Right lobe of liver (tissue), 6 donors: ENCODE data around the gene TPSAB1. TPM values are rescaled to one million over a fixed set of nuclear protein-coding genes. Genes with fewer than 3 reads are reported as not detected.

Experiments
- ATAC-seq, 4 donors: fragments of 200-7000 bp; cut with Tn5 transposase; one replicate each; pipeline ENCODE4 v1.9.1; 2020; ENCODE audit warnings: mild to moderate bottlenecking in 4 of 4, moderate library complexity in 4 of 4
- DNase-seq, 3 donors: peaks; one replicate each; pipeline ENCODE4 v3.0.0-alpha.2; 2020
- H3K27ac ChIP-seq, 3 donors: fragments of 200-600 bp; one replicate each; pipeline ENCODE4 v1.8.0; 2022
- H3K27me3 ChIP-seq, 2 donors: fragments of 200-600 bp; one replicate each; pipeline ENCODE4 v1.8.0; 2022
- H3K36me3 ChIP-seq, 4 donors: fragments of 200-600 bp; sonication (generic) in 1 of 4; one replicate each; pipeline versions ENCODE4 v1.5.1 to v1.8.0; 2017 to 2022; ENCODE audit warnings: control low read depth in 1 of 4
- H3K4me1 ChIP-seq, 4 donors: fragments of 200-600 bp; sonication (generic) in 1 of 4; one replicate each; pipeline versions ENCODE4 v1.5.1 to v1.8.0; 2017 to 2022; ENCODE audit warnings: control low read depth in 1 of 4
- H3K4me3 ChIP-seq, 3 donors: fragments of 200-600 bp; one replicate each; pipeline ENCODE4 v1.8.0; 2022
- H3K9me3 ChIP-seq, 4 donors: fragments of 200-600 bp; sonication (generic) in 1 of 4; one replicate each; pipeline versions ENCODE4 v1.5.1 to v1.8.0; 2017 to 2022; ENCODE audit warnings: control low read depth in 1 of 4
- POLR2A ChIP-seq: fragments of 450-650 bp; IDR thresholded peaks from one replicate; pipeline ENCODE4 v1.6.1; 2017; ENCODE audit warnings: antibody characterized with exemption, mild to moderate bottlenecking
- WGBS: methylation state at CpG from one replicate; pipeline ENCODE4 v1.1.6; 2018; ENCODE audit warnings: low coverage, low lambda C conversion rate; ENCODE audit not compliant: insufficient coverage; ENCODE audit errors: missing lambda C conversion rate; 5-methylcytosine and 5-hydroxymethylcytosine counted together
- intact Hi-C, 2 donors: fragments of 100-400 bp; cut with DNase I; formaldehyde crosslinking; loops; one replicate each; pipeline versions ENCODE4 v1.11.2 to v1.14.1; 2022
- total RNA-seq, 6 experiments: library from RNA; depleted of rRNA in 2 of 6; stranded (reverse); fragments of >200 nt in 2 of 6; fragmentation: NEBNext Ultra II Directional in 3 of 6; extraction: Animal tissue kit (Norgen Biotek cat#: 25700) in 3 of 6; gene quantifications; one replicate each; pipeline versions ENCODE4 v1.1.0 to v1.2.4, GENCODE V29; 2016 to 2023
- TF ChIP-seq, protein P1 (sequence below), 4 donors: fragments of 200-600 bp in 3 of 4; fragments of 450-650 bp in 1 of 4; IDR thresholded peaks; one replicate each; pipeline versions ENCODE4 v1.5.1 to v1.8.0; 2016 to 2022; ENCODE audit warnings: antibody characterized with exemption in 4 of 4, mild to moderate bottlenecking in 2 of 4
- donor health status: DM: no; HTN: yes; CAD: no.
- donor health status: DM: no; HTN: no; CAD: no.
- donor health status: DM: no; HTN: no; CAD: no.
- donor health status: DM: no; HTN: yes; CAD: no.
- donor health status: DM: no; HTN: yes; CAD: no.

Gene TPSAB1
- total RNA-seq, 6 experiments from 2014 or later = 0.39 to 1.1 (median 0.81) TPM; not detected in 1

GRCh38 chr16:1209081-1209480, 31.4 kb upstream of the TPSAB1 start:
- no peaks in the 10 kb centered on the region for H3K9me3 ChIP-seq
- intact Hi-C loops = no loop called here
- 91% methylated on average over 7 of the region's 43 CpGs for WGBS
- H3K36me3 ChIP-seq = peaks cover 0 to 14% (median 0%) of the 10 kb centered on the region in 4 donors
- no peak overlapping the region for H3K4me3 ChIP-seq
- ATAC-seq (no peak), DNase-seq (no peak)
- H3K4me1 ChIP-seq = no peaks in the 10 kb centered on the region
- no peaks in the 10 kb centered on the region for H3K27me3 ChIP-seq
- TF ChIP-seq, protein P1, sequence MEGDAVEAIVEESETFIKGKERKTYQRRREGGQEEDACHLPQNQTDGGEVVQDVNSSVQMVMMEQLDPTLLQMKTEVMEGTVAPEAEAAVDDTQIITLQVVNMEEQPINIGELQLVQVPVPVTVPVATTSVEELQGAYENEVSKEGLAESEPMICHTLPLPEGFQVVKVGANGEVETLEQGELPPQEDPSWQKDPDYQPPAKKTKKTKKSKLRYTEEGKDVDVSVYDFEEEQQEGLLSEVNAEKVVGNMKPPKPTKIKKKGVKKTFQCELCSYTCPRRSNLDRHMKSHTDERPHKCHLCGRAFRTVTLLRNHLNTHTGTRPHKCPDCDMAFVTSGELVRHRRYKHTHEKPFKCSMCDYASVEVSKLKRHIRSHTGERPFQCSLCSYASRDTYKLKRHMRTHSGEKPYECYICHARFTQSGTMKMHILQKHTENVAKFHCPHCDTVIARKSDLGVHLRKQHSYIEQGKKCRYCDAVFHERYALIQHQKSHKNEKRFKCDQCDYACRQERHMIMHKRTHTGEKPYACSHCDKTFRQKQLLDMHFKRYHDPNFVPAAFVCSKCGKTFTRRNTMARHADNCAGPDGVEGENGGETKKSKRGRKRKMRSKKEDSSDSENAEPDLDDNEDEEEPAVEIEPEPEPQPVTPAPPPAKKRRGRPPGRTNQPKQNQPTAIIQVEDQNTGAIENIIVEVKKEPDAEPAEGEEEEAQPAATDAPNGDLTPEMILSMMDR (IDR thresholded peaks at IDR 0.05) = no peak
- no peak for TF ChIP-seq POLR2A
- H3K27ac ChIP-seq = no peak overlapping the region

DNA sequence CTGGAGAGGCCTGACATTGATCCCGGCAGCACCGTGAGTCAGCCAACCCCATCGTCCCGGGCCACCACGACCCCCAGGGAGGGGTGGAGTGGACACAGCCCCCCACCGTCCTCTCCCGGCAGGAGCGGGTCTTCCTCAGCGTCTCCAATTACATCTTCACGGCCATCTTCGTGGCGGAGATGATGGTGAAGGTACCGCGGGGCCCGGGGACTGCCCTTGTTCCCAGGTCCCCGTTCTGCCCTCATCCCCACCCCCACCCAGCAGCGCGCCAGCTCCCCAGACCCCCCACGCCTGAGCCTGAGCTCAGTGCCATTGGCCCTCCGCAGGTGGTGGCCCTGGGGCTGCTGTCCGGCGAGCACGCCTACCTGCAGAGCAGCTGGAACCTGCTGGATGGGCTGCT, 30.0 kb upstream of the TPSAB1 start:
- no peak for DNase-seq
- H3K4me1 ChIP-seq = no peaks in the 10 kb centered on the region
- intact Hi-C loops = no loop called here
- H3K27ac ChIP-seq = no peak overlapping the region
- ATAC-seq = no peak
- no peaks in the 10 kb centered on the region for H3K27me3 ChIP-seq
- TF ChIP-seq, protein P1 (IDR thresholded peaks at IDR 0.05) = no peak
- TF ChIP-seq POLR2A = no peak
- H3K4me3 ChIP-seq = no peak overlapping the region
- H3K9me3 ChIP-seq = no peaks in the 10 kb centered on the region
- 92% methylated on average over 10 of the region's 23 CpGs for WGBS
- H3K36me3 ChIP-seq = peaks cover 0 to 10% (median 0%) of the 10 kb centered on the region in 4 donors

DNA sequence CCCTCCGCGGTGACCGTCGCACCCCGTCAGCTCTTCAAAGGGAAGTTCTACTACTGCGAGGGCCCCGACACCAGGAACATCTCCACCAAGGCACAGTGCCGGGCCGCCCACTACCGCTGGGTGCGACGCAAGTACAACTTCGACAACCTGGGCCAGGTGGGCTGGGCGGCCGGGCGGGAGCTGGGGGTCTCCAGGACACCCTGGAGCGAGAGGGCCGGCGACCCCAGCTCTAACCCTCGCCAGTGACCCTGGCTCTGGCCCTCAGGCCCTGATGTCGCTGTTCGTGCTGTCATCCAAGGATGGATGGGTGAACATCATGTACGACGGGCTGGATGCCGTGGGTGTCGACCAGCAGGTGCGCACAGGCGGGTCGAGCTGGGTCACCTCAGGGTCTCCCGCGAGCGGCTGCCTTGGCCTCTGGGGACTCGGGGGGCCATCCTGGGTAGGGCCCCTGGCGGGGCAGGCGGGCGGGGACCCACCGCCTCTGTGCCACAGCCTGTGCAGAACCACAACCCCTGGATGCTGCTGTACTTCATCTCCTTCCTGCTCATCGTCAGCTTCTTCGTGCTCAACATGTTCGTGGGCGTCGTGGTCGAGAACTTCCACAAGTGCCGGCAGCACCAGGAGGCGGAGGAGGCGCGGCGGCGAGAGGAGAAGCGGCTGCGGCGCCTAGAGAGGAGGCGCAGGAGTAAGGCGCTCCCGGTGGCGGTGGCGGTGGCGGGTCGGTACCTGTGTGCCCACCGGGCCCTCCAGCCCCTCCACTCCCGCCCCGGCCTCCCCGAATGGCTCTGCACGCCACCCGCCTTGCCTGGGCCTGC, 28.8 kb upstream of the TPSAB1 start:
- no CpG with 5 or more reads among the region's 65 CpGs for WGBS
- peaks cover 0 to 10% (median 0%) of the 10 kb centered on the region in 4 donors for H3K36me3 ChIP-seq
- intact Hi-C loops = no loop called here

GRCh38 chr16:1212616-1213194, 27.8 kb upstream of the TPSAB1 start:
- Histone ChIP-seq H3K27ac (no peak overlapping the region), H3K36me3 (peaks cover 0 to 10% (median 0%) of the 10 kb centered on the region in 4 donors), H3K27me3 (no peaks in the 10 kb centered on the region), H3K4me1 (no peaks in the 10 kb centered on the region), H3K4me3 (no peak overlapping the region), H3K9me3 (no peaks in the 10 kb centered on the region)
- WGBS = 100% methylated on average over 1 of the region's 40 CpGs
- DNase-seq (no peak), ATAC-seq (no peak)
- TF ChIP-seq, protein P1 (IDR thresholded peaks at IDR 0.05) = no peak
- intact Hi-C loops = no loop called here

More for the DNA sequence above, 28.8 kb upstream of the TPSAB1 start:
- Histone ChIP-seq H3K27ac (no peak overlapping the region), H3K27me3 (no peaks in the 10 kb centered on the region), H3K4me3 (no peak overlapping the region), H3K9me3 (no peaks in the 10 kb centered on the region), H3K4me1 (no peaks in the 10 kb centered on the region)
- TF ChIP-seq, protein P1 (IDR thresholded peaks at IDR 0.05) = no peak
- TF ChIP-seq POLR2A = no peak
- DNase-seq (no peak), ATAC-seq (no peak)
